Measurements from ENCODE around the gene VAMP1.
A peak's percentile ranks its signal among the peaks of the same experiment; 100 is the strongest.

Gene VAMP1, protein sequence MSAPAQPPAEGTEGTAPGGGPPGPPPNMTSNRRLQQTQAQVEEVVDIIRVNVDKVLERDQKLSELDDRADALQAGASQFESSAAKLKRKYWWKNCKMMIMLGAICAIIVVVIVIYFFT
- long read RNA-seq, transcript VAMP1-201 (4 exons, 3,449 nt), result major isoform, 8 of 13 reads
- long read RNA-seq, partial matches to known transcripts, result 0 of 13 reads
- long read RNA-seq, other reads (novel, unspliced or antisense), result 3 of 13 reads

DNA sequence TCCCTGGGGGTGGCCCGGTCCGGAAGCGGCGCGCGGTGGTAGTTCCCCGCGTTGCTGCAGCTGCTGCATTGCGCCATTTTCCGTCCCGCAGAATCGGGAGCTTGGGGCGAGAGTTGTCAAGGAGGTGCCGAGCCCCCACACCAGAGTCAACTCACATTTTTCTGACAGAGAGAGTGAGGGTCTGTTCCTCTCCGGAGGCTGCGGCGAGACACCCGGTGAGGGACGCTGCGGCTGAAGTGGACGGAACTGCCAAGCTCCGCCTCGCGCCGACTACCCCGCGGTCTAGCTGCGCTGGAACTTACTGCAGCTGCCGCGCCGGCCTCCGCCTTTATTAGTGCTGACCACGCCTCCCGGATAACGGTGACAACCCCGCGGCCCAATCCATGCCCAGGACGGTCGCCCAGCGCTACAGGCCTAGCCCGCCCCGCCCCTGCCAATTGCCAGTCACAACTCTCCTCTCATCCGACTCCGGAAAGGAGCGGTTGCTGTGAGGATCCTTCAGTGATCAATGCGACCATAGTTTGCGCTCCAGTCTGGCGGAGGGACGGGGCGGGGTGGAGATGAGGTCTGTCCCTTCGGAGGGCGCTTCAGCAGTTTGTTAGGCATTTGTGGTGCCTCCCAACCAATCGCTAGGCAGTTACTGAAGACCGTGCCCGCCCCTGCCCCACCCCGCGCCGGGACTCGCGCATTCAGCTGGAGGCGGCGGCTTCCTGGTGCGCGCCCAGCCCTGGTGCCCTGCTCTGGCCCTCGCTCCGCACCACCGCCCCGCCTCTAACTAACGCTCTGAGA lies at the start of gene VAMP1:
Gene VAMP1 (minus strand): TSS at position 303 of the 789 bp plus-strand sequence. CDS start 146 bp downstream, at position 157.
- no peaks in the 10 kb centered on the region for H3K27me3 ChIP-seq (ENCODE audit: insufficient read depth, poor library complexity, severe bottlenecking)
- H3K4me3 ChIP-seq (replicated peaks; ENCODE audit: insufficient read depth, low read length), result peak within 1 kb of the TSS; percentile 77
- TF ChIP-seq SPI1 (IDR thresholded peaks at IDR 0.05; ENCODE audit: borderline replicate concordance, low read depth) (no peak), POLR2AphosphoS5 (IDR thresholded peaks at IDR 0.05; ENCODE audit: low read depth) (peak; percentile 99), GABPA (IDR thresholded peaks at IDR 0.05; ENCODE audit: low read depth) (0 out of 2 replicates have a peak, but pooled peaks have one; percentile 23)
- TF ChIP-seq, protein P1, sequence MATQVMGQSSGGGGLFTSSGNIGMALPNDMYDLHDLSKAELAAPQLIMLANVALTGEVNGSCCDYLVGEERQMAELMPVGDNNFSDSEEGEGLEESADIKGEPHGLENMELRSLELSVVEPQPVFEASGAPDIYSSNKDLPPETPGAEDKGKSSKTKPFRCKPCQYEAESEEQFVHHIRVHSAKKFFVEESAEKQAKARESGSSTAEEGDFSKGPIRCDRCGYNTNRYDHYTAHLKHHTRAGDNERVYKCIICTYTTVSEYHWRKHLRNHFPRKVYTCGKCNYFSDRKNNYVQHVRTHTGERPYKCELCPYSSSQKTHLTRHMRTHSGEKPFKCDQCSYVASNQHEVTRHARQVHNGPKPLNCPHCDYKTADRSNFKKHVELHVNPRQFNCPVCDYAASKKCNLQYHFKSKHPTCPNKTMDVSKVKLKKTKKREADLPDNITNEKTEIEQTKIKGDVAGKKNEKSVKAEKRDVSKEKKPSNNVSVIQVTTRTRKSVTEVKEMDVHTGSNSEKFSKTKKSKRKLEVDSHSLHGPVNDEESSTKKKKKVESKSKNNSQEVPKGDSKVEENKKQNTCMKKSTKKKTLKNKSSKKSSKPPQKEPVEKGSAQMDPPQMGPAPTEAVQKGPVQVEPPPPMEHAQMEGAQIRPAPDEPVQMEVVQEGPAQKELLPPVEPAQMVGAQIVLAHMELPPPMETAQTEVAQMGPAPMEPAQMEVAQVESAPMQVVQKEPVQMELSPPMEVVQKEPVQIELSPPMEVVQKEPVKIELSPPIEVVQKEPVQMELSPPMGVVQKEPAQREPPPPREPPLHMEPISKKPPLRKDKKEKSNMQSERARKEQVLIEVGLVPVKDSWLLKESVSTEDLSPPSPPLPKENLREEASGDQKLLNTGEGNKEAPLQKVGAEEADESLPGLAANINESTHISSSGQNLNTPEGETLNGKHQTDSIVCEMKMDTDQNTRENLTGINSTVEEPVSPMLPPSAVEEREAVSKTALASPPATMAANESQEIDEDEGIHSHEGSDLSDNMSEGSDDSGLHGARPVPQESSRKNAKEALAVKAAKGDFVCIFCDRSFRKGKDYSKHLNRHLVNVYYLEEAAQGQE (IDR thresholded peaks at IDR 0.05; ENCODE audit: insufficient replicate concordance, low read depth), result peak; percentile 64
- peak within 1 kb of the TSS; percentile 83 for H3K27ac ChIP-seq (replicated peaks)
- DNase-seq (ENCODE audit: low read depth in 1 of 2, low spot score in 1 of 2), result peak; percentile 94 to 99

DNA sequence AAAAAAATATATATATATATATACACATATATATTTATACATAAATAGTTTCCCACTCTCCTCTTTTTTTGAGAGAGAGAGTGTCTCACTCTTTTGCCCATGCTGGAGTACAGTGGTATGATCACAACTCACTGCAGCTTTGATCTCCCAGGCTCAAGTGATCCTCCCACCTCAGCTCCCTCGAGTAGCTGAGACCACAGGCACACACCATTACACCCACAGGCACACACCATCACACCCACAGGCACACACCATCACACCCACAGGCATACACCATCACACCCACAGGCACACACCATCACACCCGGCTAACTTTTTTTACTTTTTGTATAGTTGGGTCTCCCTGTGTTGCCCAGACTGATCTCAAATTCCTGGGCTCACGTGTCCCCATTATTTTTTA lies 49.7 kb upstream of the VAMP1 start:
- Histone ChIP-seq H3K4me3 (replicated peaks; ENCODE audit: insufficient read depth, low read length) (no peak overlapping the region), H3K27ac (replicated peaks) (no peak overlapping the region), H3K27me3 (ENCODE audit: insufficient read depth, poor library complexity, severe bottlenecking) (no peaks in the 10 kb centered on the region)
- TF ChIP-seq, protein P1 (IDR thresholded peaks at IDR 0.05; ENCODE audit: insufficient replicate concordance, low read depth), result no peak
- TF ChIP-seq SPI1 (IDR thresholded peaks at IDR 0.05; ENCODE audit: borderline replicate concordance, low read depth) (no peak), POLR2AphosphoS5 (IDR thresholded peaks at IDR 0.05; ENCODE audit: low read depth) (no peak), GABPA (IDR thresholded peaks at IDR 0.05; ENCODE audit: low read depth) (no peak)
- TF ChIP-seq, protein P2, sequence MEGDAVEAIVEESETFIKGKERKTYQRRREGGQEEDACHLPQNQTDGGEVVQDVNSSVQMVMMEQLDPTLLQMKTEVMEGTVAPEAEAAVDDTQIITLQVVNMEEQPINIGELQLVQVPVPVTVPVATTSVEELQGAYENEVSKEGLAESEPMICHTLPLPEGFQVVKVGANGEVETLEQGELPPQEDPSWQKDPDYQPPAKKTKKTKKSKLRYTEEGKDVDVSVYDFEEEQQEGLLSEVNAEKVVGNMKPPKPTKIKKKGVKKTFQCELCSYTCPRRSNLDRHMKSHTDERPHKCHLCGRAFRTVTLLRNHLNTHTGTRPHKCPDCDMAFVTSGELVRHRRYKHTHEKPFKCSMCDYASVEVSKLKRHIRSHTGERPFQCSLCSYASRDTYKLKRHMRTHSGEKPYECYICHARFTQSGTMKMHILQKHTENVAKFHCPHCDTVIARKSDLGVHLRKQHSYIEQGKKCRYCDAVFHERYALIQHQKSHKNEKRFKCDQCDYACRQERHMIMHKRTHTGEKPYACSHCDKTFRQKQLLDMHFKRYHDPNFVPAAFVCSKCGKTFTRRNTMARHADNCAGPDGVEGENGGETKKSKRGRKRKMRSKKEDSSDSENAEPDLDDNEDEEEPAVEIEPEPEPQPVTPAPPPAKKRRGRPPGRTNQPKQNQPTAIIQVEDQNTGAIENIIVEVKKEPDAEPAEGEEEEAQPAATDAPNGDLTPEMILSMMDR (IDR thresholded peaks at IDR 0.05; ENCODE audit: insufficient read depth, low read length), result no peak
- DNase-seq (ENCODE audit: low read depth in 1 of 2, low spot score in 1 of 2), result no peak

DNA sequence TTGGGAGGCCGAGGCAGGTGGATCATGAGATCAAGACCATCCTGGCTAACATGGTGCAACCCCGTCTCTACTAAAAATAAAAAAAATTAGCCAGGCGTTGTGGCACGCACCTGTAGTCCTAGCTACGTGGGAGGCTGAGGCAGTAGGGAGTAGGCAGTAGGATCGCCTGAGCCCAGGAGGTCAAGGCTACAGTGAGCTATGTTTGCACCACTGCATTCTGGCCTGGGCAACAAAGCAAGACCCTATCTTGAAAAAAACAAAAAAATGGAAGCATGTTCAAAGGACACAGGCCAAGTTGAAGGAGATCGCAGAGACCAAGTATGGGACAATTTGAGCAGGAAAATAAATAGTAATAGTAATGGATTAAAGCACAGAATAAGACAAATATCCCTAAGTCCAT lies 37.6 kb upstream of the VAMP1 start:
- Histone ChIP-seq H3K27ac (replicated peaks) (no peak overlapping the region), H3K27me3 (ENCODE audit: insufficient read depth, poor library complexity, severe bottlenecking) (no peaks in the 10 kb centered on the region), H3K4me3 (replicated peaks; ENCODE audit: insufficient read depth, low read length) (no peak overlapping the region)
- TF ChIP-seq, protein P1 (IDR thresholded peaks at IDR 0.05; ENCODE audit: insufficient replicate concordance, low read depth), result no peak
- TF ChIP-seq GABPA (IDR thresholded peaks at IDR 0.05; ENCODE audit: low read depth) (no peak), SPI1 (IDR thresholded peaks at IDR 0.05; ENCODE audit: borderline replicate concordance, low read depth) (no peak), POLR2AphosphoS5 (IDR thresholded peaks at IDR 0.05; ENCODE audit: low read depth) (no peak)
- TF ChIP-seq, protein P2 (IDR thresholded peaks at IDR 0.05; ENCODE audit: insufficient read depth, low read length), result no peak
- DNase-seq (ENCODE audit: low read depth in 1 of 2, low spot score in 1 of 2), result no peak

Data from HL-60 (cell line).